GM12878 (cell line): ENCODE results near the gene GRM1. TPM values are rescaled to one million over a fixed set of nuclear protein-coding genes. Genes with fewer than 3 reads are reported as not detected.

Source experiments
- ATAC-seq: fragments of 200-7000 bp; cut with Tn5 transposase; 3 replicates; pipeline ENCODE4 v1.9.1; 2020; ENCODE audit warnings: mild to moderate bottlenecking, moderate library complexity
- BruUV-seq: library from RNA; stranded (reverse); fragments of 400-500 nt; replicated peaks from 2 replicates; lab custom pipeline; 2021; lab: Mats Ljungman, UMichigan
- CTCF ChIA-PET: fragments of 300-600 bp; sonication (Branson Sonifier 250); formaldehyde crosslinking; extraction: SDS; loops from one replicate; lab custom pipeline; 2021; ENCODE audit warnings: inconsistent platforms; lab: Yijun Ruan, JAX
- POLR2A ChIA-PET: fragments of 350-600 bp; formaldehyde crosslinking; extraction: SDS; loops from one replicate; lab custom pipeline; 2021; ENCODE audit warnings: inconsistent platforms; lab: Charles Lee
- RAD21 ChIA-PET: fragments of 300-600 bp; sonication (Branson Sonifier 250); formaldehyde crosslinking; loops from one replicate; lab custom pipeline; 2023; ENCODE audit warnings: antibody characterized with exemption; ENCODE audit not compliant: unreplicated experiment; lab: Charles Lee
- SMC1A ChIA-PET: fragments of 300-600 bp; sonication (Branson Sonifier 250); formaldehyde crosslinking; loops from one replicate; lab custom pipeline; 2023; ENCODE audit not compliant: unreplicated experiment, uncharacterized antibody; lab: Charles Lee
- DNase-seq: peaks from one replicate; pipeline ENCODE4 v3.0.0-alpha.2; 2011; ENCODE audit warnings: low read depth, low spot score
- FAIRE-seq: peaks from 3 replicates; lab custom pipeline; 2011; peaks lifted over from hg19 to GRCh38; lab: Jason Lieb, UNC
- H2AFZ ChIP-seq: 2 replicates; pipeline ENCODE4 v1.6.0; 2011; ENCODE audit warnings: low read depth, low read length, control low read depth; ENCODE audit not compliant: control insufficient read depth
- H3K27ac ChIP-seq: 2 replicates; pipeline ENCODE4 v1.5.1; 2011; ENCODE audit warnings: control low read depth; ENCODE audit not compliant: control insufficient read depth, insufficient read depth
- H3K27me3 ChIP-seq, 2 experiments: replicated peaks in 1 of 2; 2 replicates each; pipeline versions ENCODE4 v1.6.0 to v1.6.1; 2011; ENCODE audit warnings: low read length in 1 of 2; ENCODE audit not compliant: control insufficient read depth in 2 of 2, insufficient read depth in 2 of 2
- H3K36me3 ChIP-seq, 2 experiments: 2 replicates each; pipeline ENCODE4 v1.5.1; 2011; ENCODE audit warnings: low read length in 1 of 2; ENCODE audit not compliant: control insufficient read depth in 2 of 2, insufficient read depth in 2 of 2
- H3K4me1 ChIP-seq: 2 replicates; pipeline ENCODE4 v1.6.1; 2011; ENCODE audit warnings: mild to moderate bottlenecking, low read length, moderate library complexity, mixed read lengths; ENCODE audit not compliant: control insufficient read depth, insufficient read depth
- H3K4me2 ChIP-seq: 2 replicates; pipeline ENCODE4 v1.6.0; 2011; ENCODE audit warnings: control low read depth; ENCODE audit not compliant: control insufficient read depth, insufficient read depth
- H3K4me3 ChIP-seq: fragments of 200-600 bp; sonication (generic); 2 replicates; pipeline ENCODE4 v1.5.1; 2016
- H3K79me2 ChIP-seq: 2 replicates; pipeline ENCODE4 v1.6.0; 2011; ENCODE audit warnings: low read length; ENCODE audit not compliant: control insufficient read depth, insufficient read depth
- H3K9ac ChIP-seq: 2 replicates; pipeline ENCODE4 v1.8.0; 2011; ENCODE audit warnings: low read length, control low read depth, mixed read lengths; ENCODE audit not compliant: control insufficient read depth, insufficient read depth
- H3K9me3 ChIP-seq: replicated peaks from 3 replicates; pipeline ENCODE4 v1.5.1; 2011; ENCODE audit warnings: mild to moderate bottlenecking, low read length; ENCODE audit not compliant: control insufficient read depth, insufficient read depth
- H4K20me1 ChIP-seq: 2 replicates; pipeline ENCODE4 v1.6.0; 2011; ENCODE audit not compliant: control insufficient read depth, insufficient read depth
- BMI1 ChIP-seq: fragments of 450-650 bp; IDR thresholded peaks from 2 replicates; pipeline ENCODE4 v1.6.1; 2016; ENCODE audit warnings: mild to moderate bottlenecking, moderate library complexity, borderline replicate concordance
- CHD2 ChIP-seq: IDR thresholded peaks from 2 replicates; pipeline ENCODE4 v1.6.1; 2011; ENCODE audit warnings: low read depth, low read length, improper control_type of control experiment, borderline replicate concordance
- CREM ChIP-seq: IDR thresholded peaks from 2 replicates; pipeline ENCODE4 v1.6.1; 2014; ENCODE audit warnings: antibody characterized with exemption, low read depth
- EED ChIP-seq: sonication (generic); IDR thresholded peaks from 2 replicates; pipeline ENCODE4 v1.6.1; 2016; ENCODE audit warnings: antibody characterized with exemption, low read depth
- ESRRA ChIP-seq: IDR thresholded peaks from 2 replicates; pipeline ENCODE4 v1.6.1; 2012; ENCODE audit warnings: mild to moderate bottlenecking, low read length, improper control_type of control experiment
- KAT2A ChIP-seq: conservative IDR thresholded peaks from 2 replicates; pipeline ENCODE4 v1.6.1; 2011; ENCODE audit warnings: low read depth, low read length; ENCODE audit not compliant: control insufficient read depth
- MEF2A ChIP-seq: IDR thresholded peaks from 2 replicates; pipeline ENCODE4 v1.6.1; 2011; ENCODE audit warnings: low read depth, mild to moderate bottlenecking, low read length, moderate library complexity; ENCODE audit not compliant: insufficient read depth
- RB1 ChIP-seq: fragments of 450-650 bp; formaldehyde crosslinking; IDR thresholded peaks from 2 replicates; pipeline ENCODE4 v1.6.1; 2017; ENCODE audit warnings: mild to moderate bottlenecking, borderline replicate concordance
- SMC3 ChIP-seq: IDR thresholded peaks from 2 replicates; pipeline ENCODE4 v1.6.1; 2011; ENCODE audit warnings: low read length, improper control_type of control experiment, borderline replicate concordance
- SUPT20H ChIP-seq: IDR thresholded peaks from 2 replicates; pipeline ENCODE4 v1.6.1; 2011; ENCODE audit warnings: low read depth, mild to moderate bottlenecking, low read length, moderate library complexity, borderline replicate concordance; ENCODE audit not compliant: control insufficient read depth
- YBX1 ChIP-seq: fragments of 450-650 bp; IDR thresholded peaks from 2 replicates; pipeline ENCODE4 v1.6.1; 2016; ENCODE audit warnings: antibody characterized with exemption
- ZNF24 ChIP-seq: fragments of 450-650 bp; IDR thresholded peaks from 2 replicates; pipeline ENCODE4 v1.6.1; 2017; ENCODE audit warnings: antibody characterized with exemption, mild to moderate bottlenecking
- WGBS: methylation state at CpG from one replicate; pipeline ENCODE4 v1.1.6; 2016; ENCODE audit warnings: low lambda C conversion rate; ENCODE audit not compliant: insufficient replicate concordance, insufficient coverage; ENCODE audit errors: missing lambda C conversion rate; 5-methylcytosine and 5-hydroxymethylcytosine counted together
- in situ Hi-C: fragments of 300-500 bp; cut with MboI; formaldehyde crosslinking; loops from 9 replicates; pipeline ENCODE4 v1.14.3; 2018; ENCODE audit warnings: mixed read lengths
- intact Hi-C: fragments of 100-400 bp; cut with micrococcal nuclease; formaldehyde crosslinking; loops from one replicate; pipeline ENCODE4 v1.14.2; 2022; ENCODE audit not compliant: unreplicated experiment
- polyA plus RNA-seq, 11 experiments: library from polyadenylated mRNA; depleted of rRNA in 4 of 11; unstranded in 6 of 11; stranded (reverse) in 5 of 11; fragments of >200 nt; fragmentation: Nextera tagmentation in 4 of 11; fragmentation: Illumina TruSeq in 1 of 11; extraction: Ambion mirVana in 4 of 11; extraction: Trizol in 1 of 11; gene quantifications; 1 replicate in 1 of 11; 2 replicates in 10 of 11; pipeline versions ENCODE4 v1.2.1 to v1.2.3, GENCODE V29; 2011 to 2016; ENCODE audit warnings: inconsistent platforms in 2 of 11, missing spikeins in 2 of 11, low read depth in 1 of 11
- total RNA-seq, 4 experiments: library from RNA; depleted of rRNA in 3 of 4; stranded (reverse); fragments of >200 nt in 3 of 4; fragmentation: Illumina TruSeq in 1 of 4; extraction: Trizol in 1 of 4; gene quantifications; 2 replicates each; pipeline versions ENCODE4 v1.2.1 to v1.2.3, GENCODE V29; 2013 to 2021
- TF ChIP-seq, protein P1 (sequence below): fragments of 450-650 bp; IDR thresholded peaks from 2 replicates; pipeline ENCODE4 v1.6.1; 2016; ENCODE audit warnings: mild to moderate bottlenecking, moderate library complexity, borderline replicate concordance

Gene GRM1
- total and polyA plus RNA-seq, 10 of the 15 experiments (the other 5 are each of a cell fraction or from before 2014, with no cell fraction given): 0.04 TPM; not detected in 9

GRCh38 chr6:146315381-146316174 is 286.7 kb downstream of the GRM1 start:
- Histone ChIP-seq H3K4me3 (no peak overlapping the region), H2AFZ (no peak overlapping the region), H3K4me1 (no peaks in the 10 kb centered on the region), H3K27ac (no peak overlapping the region), H3K36me3 (no peaks in the 10 kb centered on the region), H4K20me1 (no peaks in the 10 kb centered on the region), H3K79me2 (no peaks in the 10 kb centered on the region), H3K4me2 (no peak overlapping the region), H3K9ac (no peak overlapping the region), H3K27me3 (no peaks in the 10 kb centered on the region), H3K9me3 (no peaks in the 10 kb centered on the region)
- ATAC-seq (no peak), FAIRE-seq (no peak), DNase-seq (no peak)
- no peak for TF ChIP-seq RB1
- TF ChIP-seq BMI1: no peak
- TF ChIP-seq ZNF24: no peak
- no peak for TF ChIP-seq ESRRA
- TF ChIP-seq SMC3: no peak
- TF ChIP-seq, protein P1, sequence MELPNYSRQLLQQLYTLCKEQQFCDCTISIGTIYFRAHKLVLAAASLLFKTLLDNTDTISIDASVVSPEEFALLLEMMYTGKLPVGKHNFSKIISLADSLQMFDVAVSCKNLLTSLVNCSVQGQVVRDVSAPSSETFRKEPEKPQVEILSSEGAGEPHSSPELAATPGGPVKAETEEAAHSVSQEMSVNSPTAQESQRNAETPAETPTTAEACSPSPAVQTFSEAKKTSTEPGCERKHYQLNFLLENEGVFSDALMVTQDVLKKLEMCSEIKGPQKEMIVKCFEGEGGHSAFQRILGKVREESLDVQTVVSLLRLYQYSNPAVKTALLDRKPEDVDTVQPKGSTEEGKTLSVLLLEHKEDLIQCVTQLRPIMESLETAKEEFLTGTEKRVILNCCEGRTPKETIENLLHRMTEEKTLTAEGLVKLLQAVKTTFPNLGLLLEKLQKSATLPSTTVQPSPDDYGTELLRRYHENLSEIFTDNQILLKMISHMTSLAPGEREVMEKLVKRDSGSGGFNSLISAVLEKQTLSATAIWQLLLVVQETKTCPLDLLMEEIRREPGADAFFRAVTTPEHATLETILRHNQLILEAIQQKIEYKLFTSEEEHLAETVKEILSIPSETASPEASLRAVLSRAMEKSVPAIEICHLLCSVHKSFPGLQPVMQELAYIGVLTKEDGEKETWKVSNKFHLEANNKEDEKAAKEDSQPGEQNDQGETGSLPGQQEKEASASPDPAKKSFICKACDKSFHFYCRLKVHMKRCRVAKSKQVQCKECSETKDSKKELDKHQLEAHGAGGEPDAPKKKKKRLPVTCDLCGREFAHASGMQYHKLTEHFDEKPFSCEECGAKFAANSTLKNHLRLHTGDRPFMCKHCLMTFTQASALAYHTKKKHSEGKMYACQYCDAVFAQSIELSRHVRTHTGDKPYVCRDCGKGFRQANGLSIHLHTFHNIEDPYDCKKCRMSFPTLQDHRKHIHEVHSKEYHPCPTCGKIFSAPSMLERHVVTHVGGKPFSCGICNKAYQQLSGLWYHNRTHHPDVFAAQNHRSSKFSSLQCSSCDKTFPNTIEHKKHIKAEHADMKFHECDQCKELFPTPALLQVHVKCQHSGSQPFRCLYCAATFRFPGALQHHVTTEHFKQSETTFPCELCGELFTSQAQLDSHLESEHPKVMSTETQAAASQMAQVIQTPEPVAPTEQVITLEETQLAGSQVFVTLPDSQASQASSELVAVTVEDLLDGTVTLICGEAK: no peak
- no peak for TF ChIP-seq SUPT20H
- TF ChIP-seq CREM: no peak
- no peak for TF ChIP-seq CHD2
- TF ChIP-seq YBX1: no peak
- TF ChIP-seq EED: no peak
- TF ChIP-seq KAT2A: no peak
- TF ChIP-seq MEF2A: no peak
- SMC1A ChIA-PET: interaction anchor here (1.0 kb wide), 1 partner anchor 40 kb away, joined by 3 read pairs; no protein-coding TSS in a partner anchor
- POLR2A ChIA-PET: no interaction called here
- BruUV-seq: no TSS peak
- CTCF ChIA-PET: no interaction called here
- RAD21 ChIA-PET: no interaction called here
- intact Hi-C loops (no loop called here), in situ Hi-C loops (no loop called here)
- WGBS: 25% methylated on average over 4 of the region's 4 CpGs
